ENCODE measurements around the gene CEP95.

The CEP95 gene

DNA sequence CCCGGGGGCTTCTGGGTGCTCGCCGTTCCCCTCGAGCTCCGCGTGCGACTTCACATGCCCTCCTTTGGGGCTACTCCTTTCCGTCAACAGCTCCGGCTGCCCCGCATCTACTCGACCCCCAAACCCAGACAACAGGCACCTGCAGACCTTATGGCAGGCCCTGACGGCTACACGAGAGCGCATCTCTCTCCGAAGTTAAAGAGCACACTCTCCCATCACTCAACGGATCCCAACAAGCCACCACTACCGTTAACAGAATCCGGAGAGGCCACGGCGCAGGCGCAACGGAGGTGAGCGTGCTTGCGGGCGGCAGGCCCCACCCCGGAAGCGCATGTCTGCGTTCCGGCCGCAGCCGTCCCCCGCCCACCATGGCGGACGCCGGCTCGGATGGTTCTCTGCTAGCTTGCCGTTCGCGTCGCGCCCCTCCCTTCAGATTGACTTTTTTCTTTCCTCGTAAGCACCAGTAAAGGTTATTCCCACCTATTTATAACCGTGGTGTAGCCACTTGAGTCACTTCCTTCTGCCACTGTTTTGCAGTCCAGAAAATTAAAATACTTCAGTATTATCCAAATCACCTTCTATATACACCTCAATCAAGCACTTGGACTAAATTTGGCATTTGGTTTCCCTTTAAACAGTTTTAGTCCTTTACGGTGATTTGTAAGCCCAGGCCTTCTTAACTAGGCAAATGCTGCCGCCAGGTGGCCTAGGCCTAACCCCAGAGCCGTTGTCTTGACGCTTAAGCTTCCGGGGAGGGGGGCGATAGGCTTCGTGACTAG lies 9.8 kb upstream of the CEP95 start, which contains the start of gene POLG2 (continued):
- TF ChIP-seq REST (tag by site-specific recombination; IDR thresholded peaks at IDR 0.05): peak; percentile 40; the same call in 1 of the 2 replicates
- 0 out of 2 replicates have a peak, but pooled peaks have one; percentile 44 for TF ChIP-seq ZFP69B (tag by site-specific recombination; IDR thresholded peaks at IDR 0.05)
- peak; percentile 31 for TF ChIP-seq ZNF341 (tag by site-specific recombination; IDR thresholded peaks at IDR 0.05; ENCODE audit: low read depth)
- TF ChIP-seq SP7 (tag by site-specific recombination; IDR thresholded peaks at IDR 0.05): peak; percentile 45; the same call in 1 of the 2 replicates
- peak; percentile 85; the same call in 1 of the 2 replicates for TF ChIP-seq ZEB2 (tag by site-specific recombination; IDR thresholded peaks at IDR 0.05)
- peak; percentile 87 for TF ChIP-seq SP2 (tag by site-specific recombination; IDR thresholded peaks at IDR 0.05)
- TF ChIP-seq KLF8 (tag by site-specific recombination; IDR thresholded peaks at IDR 0.05): peak; percentile 81
- TF ChIP-seq, protein P1, sequence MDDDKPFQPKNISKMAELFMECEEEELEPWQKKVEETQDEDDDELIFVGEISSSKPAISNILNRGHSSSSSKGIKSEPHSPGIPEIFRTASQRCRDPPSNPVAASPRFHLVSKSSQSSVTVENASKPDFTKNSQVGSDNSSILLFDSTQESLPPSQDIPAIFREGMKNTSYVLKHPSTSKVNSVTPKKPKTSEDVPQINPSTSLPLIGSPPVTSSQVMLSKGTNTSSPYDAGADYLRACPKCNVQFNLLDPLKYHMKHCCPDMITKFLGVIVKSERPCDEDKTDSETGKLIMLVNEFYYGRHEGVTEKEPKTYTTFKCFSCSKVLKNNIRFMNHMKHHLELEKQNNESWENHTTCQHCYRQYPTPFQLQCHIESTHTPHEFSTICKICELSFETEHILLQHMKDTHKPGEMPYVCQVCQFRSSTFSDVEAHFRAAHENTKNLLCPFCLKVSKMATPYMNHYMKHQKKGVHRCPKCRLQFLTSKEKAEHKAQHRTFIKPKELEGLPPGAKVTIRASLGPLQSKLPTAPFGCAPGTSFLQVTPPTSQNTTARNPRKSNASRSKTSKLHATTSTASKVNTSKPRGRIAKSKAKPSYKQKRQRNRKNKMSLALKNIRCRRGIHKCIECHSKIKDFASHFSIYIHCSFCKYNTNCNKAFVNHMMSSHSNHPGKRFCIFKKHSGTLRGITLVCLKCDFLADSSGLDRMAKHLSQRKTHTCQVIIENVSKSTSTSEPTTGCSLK (tag by site-specific recombination; IDR thresholded peaks at IDR 0.05): no peak
- peak; percentile 78 for TF ChIP-seq SP3 (tag by site-specific recombination; IDR thresholded peaks at IDR 0.05)
- TF ChIP-seq KLF1 (tag by site-specific recombination; IDR thresholded peaks at IDR 0.05): peak; percentile 48; the same call in 1 of the 2 replicates
- TF ChIP-seq ZNF394 (tag by site-specific recombination; IDR thresholded peaks at IDR 0.05; ENCODE audit: borderline replicate concordance): peak; percentile 48
- peak; percentile 41; the same call in 1 of the 2 replicates for TF ChIP-seq OSR2 (tag by site-specific recombination; IDR thresholded peaks at IDR 0.05)
- TF ChIP-seq ZNF366 (tag by site-specific recombination; conservative IDR thresholded peaks at IDR 0.05): peak; percentile 44
- no peak for TF ChIP-seq ZNF596 (tag by site-specific recombination; IDR thresholded peaks at IDR 0.05)
- TF ChIP-seq, protein P2, sequence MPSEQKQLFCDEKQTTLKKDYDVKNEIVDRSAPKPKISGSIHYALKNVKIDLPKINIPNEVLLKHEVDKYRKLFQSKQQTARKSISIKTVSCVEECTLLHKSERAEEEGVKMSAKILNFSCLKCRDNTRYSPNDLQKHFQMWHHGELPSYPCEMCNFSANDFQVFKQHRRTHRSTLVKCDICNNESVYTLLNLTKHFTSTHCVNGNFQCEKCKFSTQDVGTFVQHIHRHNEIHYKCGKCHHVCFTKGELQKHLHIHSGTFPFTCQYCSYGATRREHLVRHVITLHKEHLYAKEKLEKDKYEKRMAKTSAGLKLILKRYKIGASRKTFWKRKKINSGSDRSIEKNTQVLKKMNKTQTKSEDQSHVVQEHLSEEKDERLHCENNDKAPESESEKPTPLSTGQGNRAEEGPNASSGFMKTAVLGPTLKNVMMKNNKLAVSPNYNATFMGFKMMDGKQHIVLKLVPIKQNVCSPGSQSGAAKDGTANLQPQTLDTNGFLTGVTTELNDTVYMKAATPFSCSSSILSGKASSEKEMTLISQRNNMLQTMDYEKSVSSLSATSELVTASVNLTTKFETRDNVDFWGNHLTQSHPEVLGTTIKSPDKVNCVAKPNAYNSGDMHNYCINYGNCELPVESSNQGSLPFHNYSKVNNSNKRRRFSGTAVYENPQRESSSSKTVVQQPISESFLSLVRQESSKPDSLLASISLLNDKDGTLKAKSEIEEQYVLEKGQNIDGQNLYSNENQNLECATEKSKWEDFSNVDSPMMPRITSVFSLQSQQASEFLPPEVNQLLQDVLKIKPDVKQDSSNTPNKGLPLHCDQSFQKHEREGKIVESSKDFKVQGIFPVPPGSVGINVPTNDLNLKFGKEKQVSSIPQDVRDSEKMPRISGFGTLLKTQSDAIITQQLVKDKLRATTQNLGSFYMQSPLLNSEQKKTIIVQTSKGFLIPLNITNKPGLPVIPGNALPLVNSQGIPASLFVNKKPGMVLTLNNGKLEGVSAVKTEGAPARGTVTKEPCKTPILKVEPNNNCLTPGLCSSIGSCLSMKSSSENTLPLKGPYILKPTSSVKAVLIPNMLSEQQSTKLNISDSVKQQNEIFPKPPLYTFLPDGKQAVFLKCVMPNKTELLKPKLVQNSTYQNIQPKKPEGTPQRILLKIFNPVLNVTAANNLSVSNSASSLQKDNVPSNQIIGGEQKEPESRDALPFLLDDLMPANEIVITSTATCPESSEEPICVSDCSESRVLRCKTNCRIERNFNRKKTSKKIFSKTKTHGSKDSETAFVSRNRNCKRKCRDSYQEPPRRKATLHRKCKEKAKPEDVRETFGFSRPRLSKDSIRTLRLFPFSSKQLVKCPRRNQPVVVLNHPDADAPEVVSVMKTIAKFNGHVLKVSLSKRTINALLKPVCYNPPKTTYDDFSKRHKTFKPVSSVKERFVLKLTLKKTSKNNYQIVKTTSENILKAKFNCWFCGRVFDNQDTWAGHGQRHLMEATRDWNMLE (tag by site-specific recombination; conservative IDR thresholded peaks at IDR 0.05; ENCODE audit: low read depth): peak; percentile 24; the same call in 1 of the 2 replicates
- peak; percentile 49 for TF ChIP-seq ZNF654 (tag by site-specific recombination; IDR thresholded peaks at IDR 0.05; ENCODE audit: low read depth)
- peak; percentile 81 for TF ChIP-seq ZNF335 (tag by site-specific recombination; conservative IDR thresholded peaks at IDR 0.05)
- no peak for TF ChIP-seq ZNF280D (tag by site-specific recombination; IDR thresholded peaks at IDR 0.05)
- peak; percentile 78 for TF ChIP-seq KLF9 (tag by site-specific recombination; IDR thresholded peaks at IDR 0.05; ENCODE audit: low read depth)
- TF ChIP-seq ZNF433 (tag by site-specific recombination; IDR thresholded peaks at IDR 0.05; ENCODE audit: low read depth): no peak
- TF ChIP-seq EGR2 (tag by site-specific recombination; IDR thresholded peaks at IDR 0.05; ENCODE audit: low read depth): peak; percentile 52
- TF ChIP-seq ZIC2 (tag by site-specific recombination; IDR thresholded peaks at IDR 0.05): no peak
- TF ChIP-seq, protein P3, sequence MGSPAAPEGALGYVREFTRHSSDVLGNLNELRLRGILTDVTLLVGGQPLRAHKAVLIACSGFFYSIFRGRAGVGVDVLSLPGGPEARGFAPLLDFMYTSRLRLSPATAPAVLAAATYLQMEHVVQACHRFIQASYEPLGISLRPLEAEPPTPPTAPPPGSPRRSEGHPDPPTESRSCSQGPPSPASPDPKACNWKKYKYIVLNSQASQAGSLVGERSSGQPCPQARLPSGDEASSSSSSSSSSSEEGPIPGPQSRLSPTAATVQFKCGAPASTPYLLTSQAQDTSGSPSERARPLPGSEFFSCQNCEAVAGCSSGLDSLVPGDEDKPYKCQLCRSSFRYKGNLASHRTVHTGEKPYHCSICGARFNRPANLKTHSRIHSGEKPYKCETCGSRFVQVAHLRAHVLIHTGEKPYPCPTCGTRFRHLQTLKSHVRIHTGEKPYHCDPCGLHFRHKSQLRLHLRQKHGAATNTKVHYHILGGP (tag by site-specific recombination; IDR thresholded peaks at IDR 0.05): no peak
- no peak for TF ChIP-seq ZNF423 (tag by site-specific recombination; IDR thresholded peaks at IDR 0.05)
